Heart right ventricle (tissue), 16 donors: ENCODE results near the gene PHC2. TPM values are rescaled to one million over a fixed set of nuclear protein-coding genes. Genes with fewer than 3 reads are reported as not detected.

Experiments
- ATAC-seq, 8 donors: fragments of 200-7000 bp; cut with Tn5 transposase; one replicate each; pipeline ENCODE4 v1.9.1; 2020; ENCODE audit warnings: mild to moderate bottlenecking in 8 of 8, moderate library complexity in 8 of 8, moderate number of reproducible peaks in 1 of 8
- DNase-seq, 2 donors: peaks; one replicate each; pipeline ENCODE4 v3.0.0-alpha.2; 2020
- H3K27ac ChIP-seq, 10 donors: fragments of 200-600 bp; sonication (generic) in 2 of 10; one replicate each; pipeline versions ENCODE4 v1.5.0 to v1.8.0; 2020 to 2022; ENCODE audit warnings: mild to moderate bottlenecking in 3 of 10
- H3K27me3 ChIP-seq, 7 donors: fragments of 200-600 bp; one replicate each; pipeline ENCODE4 v1.8.0; 2021 to 2022; ENCODE audit warnings: mild to moderate bottlenecking in 2 of 7
- H3K36me3 ChIP-seq, 9 donors: fragments of 200-600 bp; sonication (generic) in 1 of 9; one replicate each; pipeline versions ENCODE4 v1.5.0 to v1.8.0; 2020 to 2022; ENCODE audit warnings: mild to moderate bottlenecking in 2 of 9
- H3K4me1 ChIP-seq, 9 donors: fragments of 200-600 bp; sonication (generic) in 1 of 9; one replicate each; pipeline versions ENCODE4 v1.5.0 to v1.8.0; 2020 to 2022; ENCODE audit warnings: mild to moderate bottlenecking in 4 of 9
- H3K4me3 ChIP-seq, 10 donors: fragments of 200-600 bp; sonication (generic) in 2 of 10; one replicate each; pipeline versions ENCODE4 v1.5.0 to v1.8.0; 2020 to 2022; ENCODE audit warnings: mild to moderate bottlenecking in 7 of 10, moderate library complexity in 2 of 10
- H3K9me3 ChIP-seq, 11 donors: fragments of 200-600 bp in 10 of 11; sonication (generic) in 2 of 11; one replicate each; pipeline versions ENCODE4 v1.5.0 to v1.8.0; 2013 to 2022; ENCODE audit warnings: mild to moderate bottlenecking in 2 of 11, control low read depth in 1 of 11, moderate library complexity in 1 of 11
- CTCF ChIP-seq, 9 donors: fragments of 200-600 bp; sonication (generic) in 2 of 9; IDR thresholded peaks; one replicate each; pipeline versions ENCODE4 v1.5.0 to v1.8.0; 2021 to 2022; ENCODE audit warnings: antibody characterized with exemption in 9 of 9, mild to moderate bottlenecking in 5 of 9, moderate library complexity in 1 of 9
- WGBS, 2 donors: extraction: QIAGEN DNeasy Blood & Tissue Kit; methylation state at CpG; one replicate each; pipeline ENCODE4 v1.1.7; 2013; ENCODE audit warnings: inconsistent platforms in 1 of 2; 5-methylcytosine and 5-hydroxymethylcytosine counted together
- intact Hi-C, 10 donors: fragments of 100-400 bp; cut with DNase I; formaldehyde crosslinking; loops; one replicate each; pipeline versions ENCODE4 v1.11.1 to v1.14.2; 2022
- polyA plus RNA-seq, 2 donors: library from polyadenylated mRNA; stranded (reverse); fragments of 200-250 nt; gene quantifications; one replicate each; pipeline ENCODE4 v1.2.3, GENCODE V29; 2013
- total RNA-seq, 10 donors: library from RNA; stranded (reverse); fragmentation: NEBNext Ultra II Directional in 3 of 10; extraction: Animal tissue kit (Norgen Biotek cat#: 25700) in 3 of 10; gene quantifications; one replicate each; pipeline versions ENCODE4 v1.2.1 to v1.2.4, GENCODE V29; 2021 to 2023
- donor health status: Arrhythmogenic right ventricular cardiomyopathy.
- donor health status: ischemic (EF 13 %, LVEDD 7.1; RV severe dilation, severe dysfunction).
- donor health status: healthy with polysubstance abuse.
- donor health status: DM: no; HTN: yes; CAD: no.
- donor health status: DM: no; HTN: no; CAD: no.
- donor health status: ischemic (EF 25% LVEDD 6.9; RV normal size, moderate dysfunction).
- donor health status: ischemic (EF 25% LVEDD 5.7; RV mildly dilated, moderate dysfunction).
- donor health status: healthy.
- donor health status: DM: yes; HTN: yes; CAD: no.
- donor health status: Ischemic cardiomyopathy.
- donor health status: ischemic (EF 35%, LVEDD 5.7; RV mildly dilated, moderate dysfunction).
- donor health status: nonischemic (EF 11% LVEDD 7.7; RV severe dilation, severe dysfunction).
- donor health status: DM: yes; HTN: yes; CAD: no.
- donor health status: PGD.
- donor health status: ischemic (EF 29% LVEDD 5.4; RV normal size, mild dysfunction).
- donor health status: nonischemic (EF 23%, LVEDD 6.1; RV moderate dilation, normal function).

The PHC2 gene
- total and polyA plus RNA-seq, 12 donors = 81.2 to 136 (median 99.3) TPM

GRCh38 chr1:33367485-33368405, 63.1 kb downstream of the PHC2 start:
- Histone ChIP-seq H3K9me3 (no peaks in the 10 kb centered on the region), H3K27ac (peak overlapping the region in 9 of 10 donors; percentile 48 to 88 (median 80)), H3K36me3 (peaks cover 0 to 39% (median 0%) of the 10 kb centered on the region in 9 donors), H3K4me1 (peaks cover 35 to 73% (median 54%) of the 10 kb centered on the region in 9 donors), H3K27me3 (no peaks in the 10 kb centered on the region), H3K4me3 (no peak overlapping the region)
- DNase-seq (peak; percentile 88 to 90), ATAC-seq (peak; percentile 65 to 81 (median 74))
- intact Hi-C loops = loop anchor here (1.0 to 10.0 kb wide), 22 partner anchors 35 to 273 kb away; partner anchors contain the start of gene ZSCAN20 (in 2 of the 10)
- peak; percentile 96 to 99 (median 97) for TF ChIP-seq CTCF (IDR thresholded peaks at IDR 0.05)
- WGBS, 2 donors = 32 to 35% methylated on average over 23 of the region's 23 CpGs

- ATAC-seq = peak in 7 of 8 donors; percentile 3 to 31 (median 15)
- TF ChIP-seq CTCF (IDR thresholded peaks at IDR 0.05) = no peak
- DNase-seq = peak in 1 of 2 donors; percentile 40
- Histone ChIP-seq H3K27me3 (no peaks in the 10 kb centered on the region), H3K4me1 (peaks cover 43 to 82% (median 62%) of the 10 kb centered on the region in 9 donors), H3K27ac (peak overlapping the region; percentile 70 to 88 (median 80)), H3K4me3 (no peak overlapping the region), H3K9me3 (no peaks in the 10 kb centered on the region), H3K36me3 (peaks cover 0 to 30% (median 0%) of the 10 kb centered on the region in 9 donors)
- WGBS, 2 donors = 62 to 63% methylated on average over 14 of the region's 14 CpGs
- intact Hi-C loops = loop anchor here (1.0 to 10.0 kb wide), 22 partner anchors 35 to 272 kb away; partner anchors contain the start of gene ZSCAN20 (in 2 of the 10)
Measured at GRCh38 chr1:33366762-33367484, 64.0 kb downstream of the PHC2 start.

GRCh38 chr1:33365560-33365997, 65.3 kb downstream of the PHC2 start:
- DNase-seq (peak; percentile 39 to 49), ATAC-seq (peak in 7 of 8 donors; percentile 38 to 67 (median 50))
- Histone ChIP-seq H3K27me3 (no peaks in the 10 kb centered on the region), H3K9me3 (no peaks in the 10 kb centered on the region), H3K4me1 (peaks cover 52 to 88% (median 72%) of the 10 kb centered on the region in 9 donors), H3K27ac (peak overlapping the region; percentile 70 to 88 (median 80)), H3K36me3 (peaks cover 0 to 26% (median 0%) of the 10 kb centered on the region in 9 donors), H3K4me3 (no peak overlapping the region)
- 34 to 37% methylated on average over 9 of the region's 9 CpGs for WGBS, 2 donors
- no peak for TF ChIP-seq CTCF (IDR thresholded peaks at IDR 0.05)
- intact Hi-C loops = loop anchor here in 9 of 10 donors (2.0 to 10.0 kb wide), 17 partner anchors 17 to 268 kb away; partner anchors contain the start of gene ZSCAN20 (in 2 of the 9)

- peak in 4 of 8 donors; percentile 2 to 25 (median 20) for ATAC-seq
- no peaks in the 10 kb centered on the region for H3K27me3 ChIP-seq
- peaks cover 52 to 89% (median 78%) of the 10 kb centered on the region in 9 donors for H3K4me1 ChIP-seq
- no peak overlapping the region for H3K4me3 ChIP-seq
- H3K36me3 ChIP-seq = peaks cover 0 to 22% (median 0%) of the 10 kb centered on the region in 9 donors
- intact Hi-C loops = loop anchor here in 6 of 10 donors (2.0 to 10.0 kb wide), 6 partner anchors 16 to 240 kb away; no protein-coding TSS in a partner anchor
- H3K9me3 ChIP-seq = no peaks in the 10 kb centered on the region
- peak in 1 of 2 donors; percentile 27 for DNase-seq
- H3K27ac ChIP-seq = peak overlapping the region; percentile 3 to 88 (median 80)
- WGBS, 2 donors = 52 to 53% methylated on average over 2 of the region's 2 CpGs
- no peak for TF ChIP-seq CTCF (IDR thresholded peaks at IDR 0.05)
Measured at GRCh38 chr1:33364565-33364918, 66.4 kb downstream of the PHC2 start.
